HG02852 (cell line): ENCODE measurements around the gene AEBP2.
"Not testable (repeated sequence)": the region's sequence is repeated elsewhere in the genome, so short reads cannot be mapped to it uniquely, and the experiment has no call there.

Source experiments
- ATAC-seq: cut with Tn5 transposase; IDR thresholded peaks from one replicate; pipeline ENCODE4 v1.9.1; 2021; ENCODE audit warnings: mild to moderate bottlenecking, moderate library complexity; ENCODE audit not compliant: unreplicated experiment

Gene AEBP2

GRCh38 chr12:19453961-19454360 lies 14.7 kb downstream of the AEBP2 start:
- no peak for ATAC-seq

- ATAC-seq: no peak
These were observed 15.5 kb downstream of the AEBP2 start for GRCh38 chr12:19454837-19455236.

GRCh38 chr12:19456176-19456575 lies 16.9 kb downstream of the AEBP2 start:
- no peak for ATAC-seq

DNA sequence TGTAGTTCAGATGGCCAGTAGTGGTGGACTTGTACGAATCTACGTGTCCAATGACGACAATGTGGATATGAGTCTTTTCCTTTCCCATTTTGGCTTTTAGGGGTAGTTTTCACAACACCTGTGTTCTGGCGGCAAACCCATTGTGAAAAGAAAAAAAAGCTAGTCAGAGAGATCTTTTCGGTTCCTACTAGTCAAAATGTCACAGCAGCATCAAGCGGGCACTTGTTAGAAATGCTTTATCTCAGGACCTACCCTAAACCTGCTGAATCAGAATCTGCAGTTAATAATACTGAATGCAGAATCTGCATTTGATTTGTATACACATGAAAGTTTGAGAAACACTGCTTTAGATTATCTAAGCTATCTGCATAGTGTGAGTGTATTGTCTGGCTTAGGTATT lies 18.3 kb downstream of the AEBP2 start:
- no peak for ATAC-seq

GRCh38 chr12:19458733-19459132 lies 19.4 kb downstream of the AEBP2 start:
- ATAC-seq: no peak

DNA sequence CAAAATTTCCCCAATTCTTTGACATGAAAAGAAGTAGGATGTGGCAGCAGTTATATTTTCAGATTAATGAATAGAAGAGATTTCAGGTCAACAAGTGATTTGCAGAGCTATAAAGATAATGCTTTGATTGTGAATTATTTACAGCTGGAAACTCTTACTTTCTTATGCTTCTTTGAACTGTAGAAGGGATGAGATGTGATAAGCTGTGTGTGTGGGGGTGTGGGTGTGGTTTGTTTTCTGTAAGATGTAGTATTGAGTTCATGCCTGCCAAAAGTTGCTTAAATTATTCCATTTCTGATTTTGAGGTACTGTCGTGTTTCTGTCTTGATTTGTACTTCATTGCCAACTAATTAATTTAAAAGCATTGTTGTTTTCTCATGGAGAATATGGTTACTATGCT lies 22.7 kb downstream of the AEBP2 start:
- ATAC-seq: no peak

- no peak for ATAC-seq
These were observed 23.1 kb downstream of the AEBP2 start for GRCh38 chr12:19462406-19462805.

DNA sequence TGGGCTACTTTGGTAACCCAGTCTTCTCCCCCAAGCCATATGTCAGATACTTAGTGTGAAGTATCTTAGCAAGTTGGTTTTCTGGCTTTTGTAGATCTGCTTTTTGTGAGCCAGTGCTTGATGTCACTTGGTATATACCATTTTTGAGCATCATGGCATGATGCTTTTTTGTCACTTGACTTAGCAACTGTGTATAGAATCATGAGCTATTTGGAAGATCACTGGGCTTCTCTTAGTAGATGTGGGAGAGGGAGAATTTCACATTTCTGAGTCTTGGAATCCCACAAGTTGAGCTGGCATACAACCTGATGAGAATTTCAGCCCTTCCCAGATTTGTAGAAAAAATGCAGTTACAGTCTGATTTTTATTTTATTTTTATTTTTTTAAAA lies 24.9 kb downstream of the AEBP2 start:
- ATAC-seq: no peak

- no peak for ATAC-seq
These were observed 26.4 kb downstream of the AEBP2 start for GRCh38 chr12:19465711-19466110.

DNA sequence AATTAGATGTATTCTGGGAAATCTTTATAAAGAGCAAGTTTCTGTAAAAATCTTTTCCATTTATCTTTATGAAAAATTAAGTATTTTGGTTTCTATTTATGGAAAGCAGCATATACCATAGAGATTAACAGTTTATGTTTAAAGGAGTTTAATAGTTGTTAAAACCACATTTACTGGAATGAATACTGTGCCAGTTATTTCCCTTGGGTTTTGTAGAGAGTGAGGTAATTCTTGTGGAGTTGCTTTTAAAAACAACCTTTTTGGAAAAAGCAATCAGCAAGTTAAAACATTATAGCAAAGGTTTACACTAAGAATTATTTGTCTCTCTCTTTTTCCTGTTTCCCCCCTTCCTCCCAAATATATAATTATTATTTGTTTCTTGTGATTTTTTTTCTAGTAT lies 34.9 kb downstream of the AEBP2 start:
- no peak for ATAC-seq

DNA sequence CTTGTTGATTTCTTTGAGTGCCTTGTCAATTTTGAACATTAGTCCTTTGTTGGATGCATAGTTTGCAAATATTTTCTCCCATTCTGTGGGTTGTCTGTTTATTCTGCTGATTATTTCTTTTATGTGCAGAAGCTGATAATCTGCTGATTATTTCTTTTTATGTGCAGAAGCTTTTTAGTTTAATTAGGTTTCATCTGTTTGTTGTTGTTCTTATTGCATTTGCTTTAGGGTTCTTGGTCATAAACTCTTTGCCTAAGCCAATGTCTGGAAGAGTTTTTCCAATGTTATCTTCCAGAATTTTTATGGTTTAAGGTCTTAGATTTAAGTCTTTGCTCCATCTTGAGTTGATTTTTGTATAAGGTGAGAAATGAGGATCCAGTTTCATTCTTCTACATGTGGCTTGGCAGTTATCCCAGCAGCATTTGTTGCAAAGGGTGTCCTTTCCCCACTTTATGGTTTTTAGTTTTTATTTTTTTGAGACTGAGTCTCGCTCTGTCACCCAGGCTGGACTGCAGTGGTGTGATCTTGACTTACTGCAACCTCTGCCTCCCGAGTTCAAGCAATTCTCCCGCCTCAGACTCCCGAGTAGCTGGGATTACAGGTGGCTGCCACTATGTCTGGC lies 36.7 kb downstream of the AEBP2 start:
- ATAC-seq: not testable (repeated sequence)

- ATAC-seq: no peak
These were observed 37.8 kb downstream of the AEBP2 start for GRCh38 chr12:19477071-19477470.

GRCh38 chr12:19480459-19480858 lies 41.2 kb downstream of the AEBP2 start:
- no peak for ATAC-seq

GRCh38 chr12:19482036-19482435 lies 42.7 kb downstream of the AEBP2 start:
- ATAC-seq: no peak

GRCh38 chr12:19482551-19483109 lies 43.3 kb downstream of the AEBP2 start:
- peak; percentile 92 for ATAC-seq

DNA sequence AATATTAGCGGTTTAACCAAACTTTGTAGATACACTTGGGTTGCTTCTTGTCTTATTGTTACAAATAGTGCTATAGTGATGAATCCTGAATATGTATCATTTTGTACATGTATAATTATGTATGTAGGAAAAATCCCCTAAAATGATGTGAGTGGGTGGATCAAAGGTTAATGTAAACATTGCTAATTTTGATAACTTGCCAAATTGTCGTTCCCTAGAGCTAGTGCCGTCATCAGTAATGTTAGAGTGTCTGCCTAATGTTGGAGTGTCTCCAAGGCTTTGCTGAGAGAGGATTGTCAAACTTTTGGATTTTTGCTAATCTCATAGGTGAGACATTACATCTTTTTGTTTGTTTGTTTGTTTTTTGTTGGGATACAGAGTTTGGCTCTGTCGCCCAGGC lies 44.4 kb downstream of the AEBP2 start:
- ATAC-seq: no peak

DNA sequence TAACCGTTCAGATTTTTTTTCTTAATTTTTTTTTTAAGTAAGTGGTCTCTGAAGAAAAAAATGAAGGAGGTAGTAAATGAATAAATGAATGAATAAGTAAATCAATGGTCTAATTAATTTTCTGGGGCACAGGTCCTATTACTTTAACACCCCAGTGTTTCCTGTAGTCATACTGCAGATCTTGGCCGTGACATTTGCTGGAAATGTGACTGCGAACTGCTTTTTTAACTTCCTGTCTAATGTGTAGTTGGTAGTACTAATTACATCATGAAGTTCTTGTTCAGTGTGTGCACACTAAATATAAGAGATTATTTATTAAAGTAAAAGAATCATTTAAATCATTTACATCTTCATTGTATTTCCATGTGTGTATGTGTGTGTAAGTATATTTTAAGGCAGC lies 45.4 kb downstream of the AEBP2 start:
- no peak for ATAC-seq

GRCh38 chr12:19485240-19485639 lies 45.9 kb downstream of the AEBP2 start:
- ATAC-seq: no peak

DNA sequence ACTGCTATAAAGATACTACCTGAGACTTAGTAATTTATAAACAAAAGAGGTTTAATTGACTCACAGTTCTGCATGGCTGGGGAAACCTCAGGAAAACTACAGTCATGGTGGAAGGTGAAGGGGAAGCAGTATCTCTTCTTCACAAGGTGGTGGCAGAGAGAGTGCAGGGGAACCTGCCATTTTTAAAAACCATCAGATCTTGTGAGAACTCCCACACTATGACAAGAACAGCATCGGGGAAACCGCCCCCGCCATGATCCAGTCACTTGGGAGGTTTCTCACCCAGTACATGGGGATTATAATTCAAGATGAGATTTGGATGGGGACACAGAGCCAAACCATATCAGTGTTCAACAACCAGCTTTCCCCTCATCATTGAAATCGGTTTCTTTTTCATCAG lies 49.9 kb downstream of the AEBP2 start:
- no peak for ATAC-seq

- no peak for ATAC-seq
These were observed 51.6 kb downstream of the AEBP2 start for GRCh38 chr12:19490908-19491307.

- ATAC-seq: no peak
These were observed 52.6 kb downstream of the AEBP2 start for GRCh38 chr12:19491863-19492262.

GRCh38 chr12:19496219-19496878 lies 57.1 kb downstream of the AEBP2 start:
- ATAC-seq: no peak

DNA sequence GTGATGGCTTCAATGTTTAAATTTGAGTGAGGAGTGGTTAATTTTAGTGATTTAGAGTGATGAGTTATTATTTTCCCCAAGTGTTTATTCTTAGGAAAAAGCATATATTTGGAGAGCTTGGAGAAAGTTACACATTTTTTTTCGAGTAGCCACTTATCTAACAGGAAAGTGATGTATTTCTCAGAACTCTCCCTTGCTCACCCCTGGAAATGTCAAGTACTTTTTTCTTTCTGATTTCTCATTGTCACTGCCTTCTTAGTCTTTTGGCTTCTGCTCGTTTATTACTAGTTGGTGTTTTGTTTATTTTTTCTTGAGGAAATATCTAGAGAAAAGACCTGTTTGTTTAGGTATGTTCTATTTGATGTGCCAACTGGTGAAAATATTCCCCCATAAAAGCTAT lies 58.8 kb downstream of the AEBP2 start:
- ATAC-seq: no peak
